Fibroblast of lung (primary cell): Measurements from ENCODE around the gene MFN2.

ENCODE experiments used
- CTCF ChIP-seq, 2 donors: IDR thresholded peaks in 1 of 2; conservative IDR thresholded peaks in 1 of 2; 1 replicate in 1 of 2; 2 replicates in 1 of 2; pipeline ENCODE4 v1.5.1; 2011 to 2012; ENCODE audit warnings: low read length in 2 of 2, control low read depth in 1 of 2, inconsistent platforms in 1 of 2, low read depth in 1 of 2, mild to moderate bottlenecking in 1 of 2
- EZH2 ChIP-seq: IDR thresholded peaks from 2 replicates; pipeline ENCODE4 v1.5.1; 2012; ENCODE audit warnings: low read length, control low read depth, mild to moderate bottlenecking; ENCODE audit errors: missing control alignments

- TF ChIP-seq CTCF (conservative IDR thresholded peaks at IDR 0.05 in 1 of 2, IDR thresholded peaks at IDR 0.05 in 1 of 2; ENCODE audit: low read depth in 1 of 2, low read length in 2 of 2) (no peak), EZH2 (no peak)
Measured at GRCh38 chr1:11979851-11980675, at the start of gene MFN2.
